K562 (cell line): ENCODE measurements around the gene TENM4.

ENCODE experiments used
- ARNT ChIP-seq, 2 experiments: fragments of 450-650 bp; IDR thresholded peaks; 2 replicates each; pipeline ENCODE4 v1.6.1; 2016; ENCODE audit warnings: mild to moderate bottlenecking in 1 of 2
- BMI1 ChIP-seq: fragments of 150-350 bp; IDR thresholded peaks from 2 replicates; pipeline ENCODE4 v1.6.1; 2014; ENCODE audit warnings: low read length
- CTCF ChIP-seq, 3 experiments: IDR thresholded peaks in 2 of 3; conservative IDR thresholded peaks in 1 of 3; 2 replicates each; pipeline ENCODE4 v1.5.1; 2011 to 2012; ENCODE audit warnings: low read length in 3 of 3, mild to moderate bottlenecking in 3 of 3, control low read depth in 2 of 3, improper control_type of control experiment in 1 of 3, inconsistent platforms in 1 of 3, low read depth in 1 of 3, mixed read lengths in 1 of 3, moderate library complexity in 1 of 3; ENCODE audit not compliant: insufficient read depth in 2 of 3
- ESRRA ChIP-seq: fragments of 450-650 bp; IDR thresholded peaks from 2 replicates; pipeline ENCODE4 v1.6.1; 2014; ENCODE audit warnings: low read depth, mild to moderate bottlenecking, moderate library complexity, borderline replicate concordance
- GTF3C2 ChIP-seq: IDR thresholded peaks from 3 replicates; pipeline ENCODE4 v1.6.1; 2011; ENCODE audit warnings: borderline replicate concordance, mild to moderate bottlenecking, moderate library complexity; ENCODE audit not compliant: insufficient read length; ENCODE audit errors: extremely low read depth
- MAX ChIP-seq: sonication (generic); formaldehyde crosslinking; IDR thresholded peaks from 2 replicates; pipeline ENCODE4 v1.9.0; 2022; ENCODE audit warnings: mild to moderate bottlenecking, missing genetic modification reagents
- NKRF ChIP-seq: fragments of 450-650 bp; IDR thresholded peaks from 2 replicates; pipeline ENCODE4 v1.6.1; 2016; ENCODE audit warnings: borderline replicate concordance
- POLR2A ChIP-seq: fragments of 450-650 bp; conservative IDR thresholded peaks from 2 replicates; pipeline ENCODE4 v1.6.1; 2016
- POLR2B ChIP-seq: fragments of 450-650 bp; IDR thresholded peaks from 2 replicates; pipeline ENCODE4 v1.6.1; 2018; ENCODE audit warnings: low read depth; ENCODE audit not compliant: partially characterized antibody
- RAD21 ChIP-seq, 2 experiments: fragments of 250-450 bp in 1 of 2; fragments of 450-650 bp in 1 of 2; sonication (Bioruptor Pico) in 1 of 2; formaldehyde crosslinking in 1 of 2; IDR thresholded peaks in 1 of 2; conservative IDR thresholded peaks in 1 of 2; 2 replicates each; pipeline versions ENCODE4 v1.4.0 to v1.8.0; 2020 to 2022; ENCODE audit warnings: mild to moderate bottlenecking in 2 of 2, moderate library complexity in 1 of 2
- ZKSCAN1 ChIP-seq: fragments of 150-350 bp; IDR thresholded peaks from 2 replicates; pipeline ENCODE4 v1.6.1; 2016; ENCODE audit warnings: low read depth, low read length
- ZNF785 ChIP-seq: fragments of 250-450 bp; sonication (Bioruptor Pico); IDR thresholded peaks from 2 replicates; pipeline ENCODE4 v1.4.0; 2020; ENCODE audit warnings: mild to moderate bottlenecking

- TF ChIP-seq ZNF785 (CRISPR knock-in tag) (no peak), RAD21 (CRISPR knock-in tag; conservative IDR thresholded peaks at IDR 0.05 in 1 of 2, IDR thresholded peaks at IDR 0.05 in 1 of 2) (no peak), POLR2A (no peak), CTCF (IDR thresholded peaks at IDR 0.05 in 2 of 3, conservative IDR thresholded peaks at IDR 0.05 in 1 of 3; ENCODE audit: insufficient read depth in 2 of 3, low read depth in 1 of 3, low read length in 3 of 3) (no peak), POLR2B (no peak), ESRRA (no peak), MAX (CRISPR knock-in tag) (no peak), GTF3C2 (no peak), BMI1 (no peak), NKRF (no peak), ZKSCAN1 (no peak), ARNT (IDR thresholded peaks at IDR 0.05) (no peak)
Measured at GRCh38 chr11:78889698-78890097, 551.1 kb downstream of the TENM4 start.
